IPS-18a (cell line): ENCODE data around the gene PPP1R13B.
"Not testable (repeated sequence)": the region's sequence is repeated elsewhere in the genome, so short reads cannot be mapped to it uniquely, and the experiment has no call there.

Source experiments
- H3K27ac ChIP-seq: one replicate; pipeline ENCODE4 v1.5.1; 2013; ENCODE audit warnings: low read length
- H3K27me3 ChIP-seq: one replicate; pipeline ENCODE4 v1.6.1; 2013; ENCODE audit warnings: mild to moderate bottlenecking, low read length; ENCODE audit not compliant: control insufficient read depth, insufficient read depth
- H3K36me3 ChIP-seq: one replicate; pipeline ENCODE4 v1.6.1; 2013; ENCODE audit warnings: low read depth, low read length; ENCODE audit not compliant: control insufficient read depth
- H3K4me1 ChIP-seq: one replicate; pipeline ENCODE4 v1.6.1; 2013; ENCODE audit warnings: low read depth, low read length; ENCODE audit not compliant: control insufficient read depth
- H3K4me3 ChIP-seq: one replicate; pipeline ENCODE4 v1.5.1; 2013; ENCODE audit warnings: low read length
- H3K9ac ChIP-seq: one replicate; pipeline ENCODE4 v1.6.1; 2013; ENCODE audit warnings: mild to moderate bottlenecking, low read length, moderate library complexity
- H3K9me3 ChIP-seq: one replicate; pipeline ENCODE4 v1.6.1; 2013; ENCODE audit warnings: low read depth, low read length; ENCODE audit not compliant: control insufficient read depth

Gene PPP1R13B

DNA sequence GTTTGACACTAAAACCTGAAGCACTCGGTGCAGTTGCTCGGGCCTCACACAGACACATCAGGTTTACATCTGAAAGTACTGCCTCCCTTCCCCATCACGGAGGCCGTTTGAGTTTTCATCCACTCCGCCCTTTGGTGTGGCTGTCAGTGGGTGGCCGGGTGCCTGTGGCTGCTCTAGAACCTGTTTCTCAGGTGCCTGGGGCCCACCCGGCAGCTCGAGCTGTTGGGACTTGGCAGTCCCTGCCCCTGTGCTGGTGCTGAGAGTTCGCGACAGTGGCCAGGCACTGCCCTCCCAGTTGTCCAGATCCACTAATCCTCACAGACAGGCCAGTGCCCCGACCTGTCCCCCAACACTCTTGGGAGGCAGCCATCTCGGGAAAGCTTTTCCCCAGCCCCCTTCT, 154.5 kb downstream of the PPP1R13B start:
- H3K27ac ChIP-seq: no peak overlapping the region
- H3K27me3 ChIP-seq: no peaks in the 10 kb centered on the region
- H3K9me3 ChIP-seq: no peaks in the 10 kb centered on the region
- H3K9ac ChIP-seq: no peak overlapping the region
- H3K4me1 ChIP-seq: no peaks in the 10 kb centered on the region
- peaks cover 35% of the 10 kb centered on the region for H3K36me3 ChIP-seq
- no peak overlapping the region for H3K4me3 ChIP-seq

- no peak overlapping the region for H3K4me3 ChIP-seq
- H3K36me3 ChIP-seq: peaks cover 38% of the 10 kb centered on the region
- no peaks in the 10 kb centered on the region for H3K9me3 ChIP-seq
- H3K9ac ChIP-seq: no peak overlapping the region
- H3K27ac ChIP-seq: no peak overlapping the region
- no peaks in the 10 kb centered on the region for H3K4me1 ChIP-seq
- H3K27me3 ChIP-seq: no peaks in the 10 kb centered on the region
These were observed 155.2 kb downstream of the PPP1R13B start for GRCh38 chr14:103692159-103692558.

GRCh38 chr14:103691655-103692054, 155.7 kb downstream of the PPP1R13B start:
- peaks cover 42% of the 10 kb centered on the region for H3K36me3 ChIP-seq
- not testable (repeated sequence) for H3K27ac ChIP-seq

GRCh38 chr14:103690332-103690731, 157.0 kb downstream of the PPP1R13B start:
- H3K9me3 ChIP-seq: no peaks in the 10 kb centered on the region
- H3K36me3 ChIP-seq: peaks cover 50% of the 10 kb centered on the region
- no peak overlapping the region for H3K4me3 ChIP-seq
- H3K27me3 ChIP-seq: no peaks in the 10 kb centered on the region
- no peak overlapping the region for H3K27ac ChIP-seq
- H3K9ac ChIP-seq: no peak overlapping the region
- no peaks in the 10 kb centered on the region for H3K4me1 ChIP-seq

More at GRCh38 chr14:103691655-103692054, 155.7 kb downstream of the PPP1R13B start:
- not testable (repeated sequence) for H3K4me1 ChIP-seq, H3K9ac ChIP-seq, H3K9me3 ChIP-seq, H3K27me3 ChIP-seq, H3K4me3 ChIP-seq

DNA sequence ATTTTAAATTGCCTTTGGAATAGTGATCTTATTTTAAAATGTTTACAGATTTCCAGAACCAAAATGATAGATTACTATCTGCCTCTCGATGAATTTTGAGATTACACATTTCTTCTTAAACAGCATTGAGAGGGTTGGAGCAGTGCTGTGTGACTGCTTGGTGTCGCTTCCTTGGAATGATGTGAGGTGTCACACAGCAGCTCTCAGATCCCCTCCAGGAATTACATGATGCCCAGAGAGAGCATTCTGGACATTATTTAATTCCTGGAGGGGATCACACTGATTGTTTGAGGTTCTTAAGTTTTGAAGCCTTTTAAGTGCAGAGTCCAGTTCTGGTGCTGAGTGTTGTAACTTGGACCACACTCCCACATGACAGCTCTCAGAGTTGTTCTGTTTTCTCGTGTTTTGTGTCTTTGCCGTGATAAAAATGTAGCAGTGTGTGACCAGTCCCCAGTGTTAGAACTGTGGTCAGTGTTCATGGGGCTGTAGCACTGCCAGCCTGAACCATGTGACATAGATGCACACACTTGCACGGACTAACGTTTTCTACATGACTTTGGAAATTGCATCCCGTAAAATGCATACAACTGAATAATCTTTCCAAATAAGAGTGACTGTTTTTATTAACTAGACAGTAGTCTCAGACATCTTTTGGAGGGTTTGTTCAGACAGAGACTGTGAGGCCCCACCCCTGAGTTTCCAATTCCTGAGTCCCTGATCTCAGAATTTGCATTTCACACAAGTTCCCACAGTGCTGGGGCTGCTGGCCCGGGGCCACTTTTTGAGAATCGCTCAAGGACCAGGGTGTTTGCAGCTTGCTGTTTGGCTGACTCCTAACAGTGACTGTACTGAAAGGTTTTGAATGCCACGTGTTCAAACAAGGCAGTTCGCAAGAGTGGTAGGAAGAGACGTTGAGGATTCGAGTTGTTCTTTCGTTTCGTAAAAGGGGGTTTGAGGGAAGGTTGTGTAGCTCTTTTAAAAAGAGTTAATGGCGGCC, 158.2 kb downstream of the PPP1R13B start:
- no peak overlapping the region for H3K9ac ChIP-seq

GRCh38 chr14:103688441-103688840, 158.9 kb downstream of the PPP1R13B start:
- H3K27ac ChIP-seq: no peak overlapping the region

More for the DNA sequence above, 158.2 kb downstream of the PPP1R13B start:
- H3K9me3 ChIP-seq: no peaks in the 10 kb centered on the region
- no peak overlapping the region for H3K27ac ChIP-seq
- no peaks in the 10 kb centered on the region for H3K27me3 ChIP-seq
- H3K4me1 ChIP-seq: no peaks in the 10 kb centered on the region
- H3K36me3 ChIP-seq: peaks cover 58% of the 10 kb centered on the region
- H3K4me3 ChIP-seq: no peak overlapping the region

DNA sequence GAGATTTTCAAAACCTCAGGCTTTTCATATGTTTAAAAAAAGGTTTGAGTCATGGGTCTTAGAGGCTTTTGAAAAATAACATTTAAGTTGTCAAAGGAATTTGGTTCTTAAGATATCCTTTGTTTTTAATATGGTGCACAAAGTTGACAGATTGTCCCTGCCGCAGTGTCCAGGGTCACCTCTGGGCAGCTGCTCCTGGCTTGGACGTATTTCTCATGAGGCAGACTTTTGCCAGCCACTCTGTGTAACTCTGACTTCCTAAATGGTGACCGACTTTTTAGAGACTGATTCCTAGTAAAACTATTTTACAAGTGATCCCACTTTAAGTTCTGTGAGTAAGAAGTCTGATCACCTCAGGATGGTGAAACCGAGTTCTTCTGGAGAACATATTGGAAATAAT, 159.7 kb downstream of the PPP1R13B start:
- no peaks in the 10 kb centered on the region for H3K27me3 ChIP-seq
- H3K36me3 ChIP-seq: peaks cover 60% of the 10 kb centered on the region
- no peaks in the 10 kb centered on the region for H3K4me1 ChIP-seq

More at GRCh38 chr14:103688441-103688840, 158.9 kb downstream of the PPP1R13B start:
- Histone ChIP-seq H3K27me3 (no peaks in the 10 kb centered on the region), H3K4me3 (no peak overlapping the region), H3K9ac (no peak overlapping the region), H3K9me3 (no peaks in the 10 kb centered on the region), H3K4me1 (no peaks in the 10 kb centered on the region), H3K36me3 (peaks cover 60% of the 10 kb centered on the region)

GRCh38 chr14:103686831-103687485, 160.4 kb downstream of the PPP1R13B start:
- Histone ChIP-seq H3K4me1 (no peaks in the 10 kb centered on the region), H3K27me3 (no peaks in the 10 kb centered on the region), H3K9me3 (no peaks in the 10 kb centered on the region), H3K9ac (no peak overlapping the region), H3K4me3 (no peak overlapping the region), H3K36me3 (peaks cover 55% of the 10 kb centered on the region), H3K27ac (no peak overlapping the region)

More for the DNA sequence above, 159.7 kb downstream of the PPP1R13B start:
- H3K4me3 ChIP-seq: no peak overlapping the region
- H3K9me3 ChIP-seq: no peaks in the 10 kb centered on the region
- H3K9ac ChIP-seq: no peak overlapping the region
- no peak overlapping the region for H3K27ac ChIP-seq

DNA sequence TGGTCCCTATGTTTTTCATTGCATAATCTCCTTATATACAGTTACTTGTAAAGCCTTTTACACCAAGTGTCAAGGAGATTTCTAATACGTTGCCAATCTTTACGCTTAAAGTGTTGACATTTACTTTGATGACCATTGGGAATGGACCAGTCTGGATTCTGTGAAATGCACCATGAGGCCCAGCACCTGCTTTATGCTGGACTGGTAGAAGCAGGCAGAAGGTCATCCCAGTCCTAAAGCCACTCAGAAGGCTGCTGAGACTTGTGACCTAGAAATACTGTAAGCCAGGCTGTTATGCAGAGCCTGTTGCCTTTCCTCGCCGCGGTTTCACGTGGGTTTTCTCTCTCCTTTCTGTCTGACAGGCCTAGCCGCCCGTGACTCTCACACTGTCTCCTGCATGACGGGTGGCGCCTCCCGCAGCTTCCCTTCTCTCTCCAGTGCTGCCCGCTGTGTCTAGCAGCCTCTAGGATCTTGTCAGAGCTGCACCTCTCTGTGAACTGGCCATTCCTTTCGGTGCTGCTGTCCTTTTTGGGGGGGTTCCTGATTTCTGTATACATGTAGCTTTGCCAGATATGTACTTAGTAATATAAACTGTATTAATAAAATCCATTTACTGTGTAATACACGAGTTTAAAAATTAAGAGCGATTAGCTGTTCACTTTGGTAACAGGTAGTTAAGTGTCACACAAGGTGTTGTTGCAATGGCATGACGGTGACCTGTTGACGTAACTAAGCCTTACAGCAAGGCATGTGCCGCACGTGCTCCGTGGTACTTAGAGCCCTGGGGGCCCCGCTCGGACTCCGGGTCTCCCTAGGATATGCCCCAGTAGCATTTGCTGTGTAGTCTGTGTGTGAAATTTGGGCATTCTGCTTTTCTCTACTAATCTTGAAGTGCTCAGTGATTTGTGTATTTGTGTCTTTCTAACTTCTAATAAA, 161.8 kb downstream of the PPP1R13B start:
- no peak overlapping the region for H3K9ac ChIP-seq
- H3K36me3 ChIP-seq: peaks cover 66% of the 10 kb centered on the region
- no peak overlapping the region for H3K4me3 ChIP-seq
- H3K27me3 ChIP-seq: no peaks in the 10 kb centered on the region
- no peaks in the 10 kb centered on the region for H3K4me1 ChIP-seq
- H3K27ac ChIP-seq: no peak overlapping the region
- no peaks in the 10 kb centered on the region for H3K9me3 ChIP-seq

- H3K4me1 ChIP-seq: no peaks in the 10 kb centered on the region
- no peak overlapping the region for H3K4me3 ChIP-seq
- no peak overlapping the region for H3K27ac ChIP-seq
- H3K9me3 ChIP-seq: no peaks in the 10 kb centered on the region
- no peaks in the 10 kb centered on the region for H3K27me3 ChIP-seq
- H3K9ac ChIP-seq: no peak overlapping the region
- H3K36me3 ChIP-seq: peaks cover 73% of the 10 kb centered on the region
These were observed 162.5 kb downstream of the PPP1R13B start for GRCh38 chr14:103684871-103685270.

DNA sequence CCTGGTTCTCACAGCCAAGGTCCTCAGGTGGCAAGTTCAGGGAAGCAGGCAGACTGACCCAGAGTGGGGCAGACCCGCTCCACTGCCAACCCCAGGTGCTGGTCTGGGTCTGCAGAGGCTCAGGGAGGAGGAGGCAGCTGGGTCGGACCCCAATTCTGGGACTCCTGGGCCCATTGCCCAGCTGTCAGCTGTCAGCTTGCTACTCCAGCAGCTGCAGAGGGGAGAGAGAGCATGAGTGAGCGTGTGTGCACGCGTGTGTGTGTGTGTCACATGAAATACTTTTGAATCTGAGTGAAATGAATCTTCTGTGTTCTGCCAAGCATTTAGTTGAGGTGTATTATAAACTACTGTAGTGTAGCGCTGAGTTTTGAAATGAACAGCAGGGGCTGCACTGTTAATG, 162.9 kb downstream of the PPP1R13B start:
- no peak overlapping the region for H3K27ac ChIP-seq
- H3K36me3 ChIP-seq: peaks cover 77% of the 10 kb centered on the region

More for the DNA sequence above, 162.9 kb downstream of the PPP1R13B start:
- H3K4me1 ChIP-seq: no peaks in the 10 kb centered on the region
- H3K27me3 ChIP-seq: no peaks in the 10 kb centered on the region
- no peaks in the 10 kb centered on the region for H3K9me3 ChIP-seq
- H3K4me3 ChIP-seq: no peak overlapping the region
- H3K9ac ChIP-seq: no peak overlapping the region
